ENCODE results near the gene ADCK1.

Gene ADCK1

DNA sequence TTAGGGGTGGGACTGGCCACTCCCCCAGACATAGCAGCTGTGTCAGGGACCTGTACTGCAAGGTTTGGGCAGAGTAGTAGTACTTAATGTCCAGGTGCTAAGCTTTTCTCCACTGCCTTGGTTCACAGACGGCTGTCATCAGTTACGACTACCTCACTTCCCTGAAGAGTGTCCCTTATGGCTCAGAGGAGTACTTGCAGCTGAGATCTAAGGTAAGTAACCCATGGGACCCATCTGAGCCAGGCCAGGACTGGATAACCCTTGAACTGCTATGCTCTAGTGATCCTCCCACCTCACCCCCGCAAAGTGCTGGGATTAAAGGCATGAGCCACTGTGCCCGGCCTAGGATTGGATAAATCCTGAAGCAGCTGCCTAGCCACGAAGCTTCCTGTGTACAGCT lies 22.4 kb downstream of the ADCK1 start:
- no peak for FAIRE-seq
- TF ChIP-seq POLR2A (IDR thresholded peaks at IDR 0.05; ENCODE audit: low read depth, low read length) (no peak), TAF1 (IDR thresholded peaks at IDR 0.05; ENCODE audit: borderline replicate concordance, low read depth, low read length) (no peak), POLR2AphosphoS5 (IDR thresholded peaks at IDR 0.05; ENCODE audit: low read depth, low read length) (no peak)
- DNase-seq (ENCODE audit: insufficient read length), result no peak

DNA sequence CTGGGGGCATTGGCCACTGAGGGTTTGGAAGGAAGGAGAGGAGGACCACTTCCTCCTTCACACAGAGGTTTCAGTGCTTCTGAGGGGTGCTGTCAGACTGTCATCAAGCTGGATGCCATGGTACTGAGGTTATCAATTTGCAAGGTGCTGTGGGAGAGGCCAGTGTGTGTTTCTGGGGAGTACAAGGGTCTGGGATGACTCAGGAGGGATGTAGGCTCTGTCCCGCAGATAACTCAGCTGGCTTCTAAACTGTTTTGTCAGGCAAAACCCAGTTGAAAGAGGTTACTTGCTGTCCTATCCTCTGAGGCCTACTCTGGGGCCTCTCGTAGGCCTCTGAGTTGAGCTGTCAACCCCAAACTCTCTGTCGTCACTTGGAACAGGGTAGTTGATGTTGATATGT lies 22.8 kb downstream of the ADCK1 start:
- FAIRE-seq (no peak), DNase-seq (ENCODE audit: insufficient read length) (no peak)
- TF ChIP-seq TAF1 (IDR thresholded peaks at IDR 0.05; ENCODE audit: borderline replicate concordance, low read depth, low read length) (no peak), POLR2AphosphoS5 (IDR thresholded peaks at IDR 0.05; ENCODE audit: low read depth, low read length) (no peak)

DNA sequence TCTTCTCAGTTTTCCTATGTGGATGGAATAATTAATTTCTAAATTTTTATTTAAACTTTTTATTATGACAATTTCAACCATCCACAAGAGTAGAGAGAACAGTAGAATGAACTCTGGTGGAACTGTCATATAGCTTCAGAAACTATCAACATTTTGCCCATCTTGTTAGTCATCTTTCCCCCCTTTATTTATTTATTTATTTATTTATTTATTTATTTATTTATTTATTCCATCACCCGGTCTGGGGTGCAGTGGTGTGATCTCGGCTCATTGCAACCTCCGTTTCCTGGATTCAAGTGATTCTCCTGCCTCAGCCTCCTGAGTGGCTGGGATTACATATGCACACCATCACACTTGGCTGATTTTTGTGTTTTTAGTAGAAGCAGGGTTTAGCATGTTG lies 23.5 kb downstream of the ADCK1 start:
- TF ChIP-seq POLR2AphosphoS5 (IDR thresholded peaks at IDR 0.05; ENCODE audit: low read depth, low read length) (no peak), POLR2A (IDR thresholded peaks at IDR 0.05; ENCODE audit: low read depth, low read length) (no peak), TAF1 (IDR thresholded peaks at IDR 0.05; ENCODE audit: borderline replicate concordance, low read depth, low read length) (no peak)
- no peak for DNase-seq (ENCODE audit: insufficient read length)
- FAIRE-seq, result no peak

DNA sequence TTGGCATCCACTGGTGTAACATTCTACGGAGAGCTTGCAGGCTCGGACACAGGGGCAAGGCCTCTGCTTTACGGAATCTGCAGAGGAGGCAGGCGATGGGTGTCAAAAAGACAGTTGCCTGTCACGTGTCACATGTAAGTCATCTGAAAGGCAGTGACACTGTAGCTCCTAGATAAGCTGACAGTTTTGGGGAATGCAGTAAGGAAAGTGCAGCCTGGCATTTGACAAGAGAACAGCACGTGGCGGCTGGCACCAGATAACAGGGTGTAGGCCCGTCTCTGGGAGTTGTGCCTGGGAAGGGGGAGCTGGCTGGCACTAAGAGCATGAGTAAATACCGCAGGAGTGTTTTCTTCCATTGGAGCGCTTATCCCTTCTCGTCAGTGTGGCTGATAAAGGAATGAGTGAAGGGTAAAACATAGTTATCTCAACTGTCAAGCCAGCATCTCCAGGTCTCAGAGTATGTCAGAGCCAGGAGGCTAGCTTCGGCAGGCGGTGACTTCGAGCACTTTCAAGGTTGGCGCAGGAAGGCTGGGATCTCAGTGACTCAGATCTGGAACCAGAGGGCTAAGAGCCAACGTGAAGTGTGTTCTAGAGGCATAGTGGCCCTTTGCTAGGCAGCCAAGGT lies 26.1 kb downstream of the ADCK1 start:
- TF ChIP-seq POLR2A (IDR thresholded peaks at IDR 0.05; ENCODE audit: low read depth, low read length) (no peak), POLR2AphosphoS5 (IDR thresholded peaks at IDR 0.05; ENCODE audit: low read depth, low read length) (no peak), TAF1 (IDR thresholded peaks at IDR 0.05; ENCODE audit: borderline replicate concordance, low read depth, low read length) (no peak)
- DNase-seq (ENCODE audit: insufficient read length), result no peak
- no peak for FAIRE-seq

DNA sequence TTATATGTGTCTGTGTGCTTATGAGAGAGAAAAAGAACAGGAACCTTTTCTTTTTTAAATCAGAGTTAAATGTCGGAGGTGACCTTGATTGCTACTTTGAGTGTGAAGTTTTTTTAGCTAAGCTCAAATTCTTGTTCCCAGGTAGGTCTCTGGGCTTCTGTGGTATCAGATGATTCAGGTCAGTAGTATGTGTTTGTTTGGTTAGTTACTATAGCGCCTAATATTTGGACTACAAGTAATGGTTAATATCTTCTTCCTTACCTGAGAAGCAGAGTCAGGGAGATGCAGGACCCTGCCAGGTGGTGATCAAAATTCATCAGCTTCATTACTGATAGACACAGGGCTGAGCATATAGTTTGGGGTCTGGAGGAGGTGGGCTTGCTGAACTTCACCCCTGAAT lies 30.8 kb downstream of the ADCK1 start:
- FAIRE-seq (no peak), DNase-seq (ENCODE audit: insufficient read length) (no peak)
- TF ChIP-seq POLR2A (IDR thresholded peaks at IDR 0.05; ENCODE audit: low read depth, low read length), result no peak
- no peak for TF ChIP-seq POLR2AphosphoS5 (IDR thresholded peaks at IDR 0.05; ENCODE audit: low read depth, low read length)
- no peak for TF ChIP-seq TAF1 (IDR thresholded peaks at IDR 0.05; ENCODE audit: borderline replicate concordance, low read depth, low read length)

DNA sequence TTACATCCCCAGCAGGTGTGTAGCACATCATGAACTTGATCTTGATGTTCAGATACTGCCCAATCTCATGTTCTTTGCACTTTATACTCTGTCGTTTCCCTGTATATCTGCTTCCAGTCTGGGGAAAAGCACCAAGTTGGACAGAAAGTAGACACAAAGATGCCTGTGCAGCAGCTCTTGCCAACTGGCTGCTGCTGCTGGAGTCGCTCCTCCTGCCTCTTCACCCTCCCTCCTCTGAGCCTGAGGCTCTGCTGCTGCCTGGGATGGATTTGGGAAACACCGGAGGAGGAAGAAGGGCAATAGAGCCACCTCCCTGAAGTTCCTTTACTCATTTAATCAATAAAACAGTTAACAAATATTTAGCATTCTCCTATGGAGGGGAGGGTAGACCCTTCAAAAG lies 32.4 kb downstream of the ADCK1 start:
- no peak for TF ChIP-seq TAF1 (IDR thresholded peaks at IDR 0.05; ENCODE audit: borderline replicate concordance, low read depth, low read length)
- TF ChIP-seq POLR2A (IDR thresholded peaks at IDR 0.05; ENCODE audit: low read depth, low read length), result no peak
- TF ChIP-seq POLR2AphosphoS5 (IDR thresholded peaks at IDR 0.05; ENCODE audit: low read depth, low read length), result no peak
- FAIRE-seq (no peak), DNase-seq (ENCODE audit: insufficient read length) (no peak)

DNA sequence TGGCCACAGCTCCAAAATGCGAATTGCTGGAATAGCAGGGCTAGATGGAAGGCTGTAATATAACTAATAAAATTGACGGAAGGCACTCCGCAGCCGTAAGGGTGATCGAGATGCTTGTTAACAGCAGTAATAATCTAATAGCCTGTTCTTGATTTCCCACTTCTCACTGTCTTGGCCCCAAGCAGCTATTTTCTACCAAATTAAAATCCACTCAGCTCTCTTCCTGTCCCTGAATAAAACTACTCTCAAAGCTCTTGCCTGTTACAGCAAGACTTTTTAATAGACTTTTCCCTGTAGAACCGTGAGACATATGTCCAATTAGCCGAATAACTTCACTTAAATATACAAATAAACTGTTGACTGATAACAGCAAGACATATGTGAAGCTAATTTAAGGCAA lies 38.0 kb downstream of the ADCK1 start:
- DNase-seq (ENCODE audit: insufficient read length), result no peak
- no peak for FAIRE-seq
- TF ChIP-seq POLR2AphosphoS5 (IDR thresholded peaks at IDR 0.05; ENCODE audit: low read depth, low read length), result no peak
- TF ChIP-seq POLR2A (IDR thresholded peaks at IDR 0.05; ENCODE audit: low read depth, low read length), result no peak
- TF ChIP-seq TAF1 (IDR thresholded peaks at IDR 0.05; ENCODE audit: borderline replicate concordance, low read depth, low read length), result no peak

DNA sequence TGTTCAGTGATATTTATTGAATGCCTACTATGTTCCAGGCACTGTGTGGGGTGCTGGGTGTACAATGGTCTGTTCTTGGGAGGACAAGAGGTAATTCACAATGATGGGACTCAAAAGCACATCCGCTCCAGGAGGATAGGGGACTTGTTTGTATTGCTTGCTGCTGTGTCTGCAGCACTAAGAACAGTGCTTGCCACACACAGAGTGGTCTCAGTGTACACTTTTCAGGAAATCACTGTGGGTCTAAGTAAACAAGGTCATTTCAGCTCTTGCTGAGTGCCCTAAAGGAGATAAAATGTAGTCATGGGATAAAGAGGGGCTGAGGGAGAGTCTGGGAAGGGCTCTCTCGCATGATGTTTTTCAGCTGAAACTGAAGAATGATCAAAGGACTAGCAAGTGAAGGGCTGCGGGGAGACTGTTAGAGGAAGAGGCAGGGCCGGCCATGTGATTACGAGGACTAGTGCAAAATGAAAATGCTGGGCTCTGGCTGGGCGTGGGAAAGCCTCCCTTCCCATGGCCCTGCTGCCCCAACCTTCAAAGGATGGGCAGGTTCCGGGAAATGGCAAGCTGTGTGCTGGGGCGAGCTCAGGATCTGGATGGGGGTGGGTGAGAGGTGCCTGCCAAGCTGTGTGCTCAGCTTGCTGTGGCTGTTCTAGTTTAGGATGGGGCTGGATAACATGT lies 39.1 kb downstream of the ADCK1 start:
- TF ChIP-seq POLR2A (IDR thresholded peaks at IDR 0.05; ENCODE audit: low read depth, low read length) (no peak), TAF1 (IDR thresholded peaks at IDR 0.05; ENCODE audit: borderline replicate concordance, low read depth, low read length) (no peak), POLR2AphosphoS5 (IDR thresholded peaks at IDR 0.05; ENCODE audit: low read depth, low read length) (no peak)
- DNase-seq (ENCODE audit: insufficient read length), result no peak
- no peak for FAIRE-seq

DNA sequence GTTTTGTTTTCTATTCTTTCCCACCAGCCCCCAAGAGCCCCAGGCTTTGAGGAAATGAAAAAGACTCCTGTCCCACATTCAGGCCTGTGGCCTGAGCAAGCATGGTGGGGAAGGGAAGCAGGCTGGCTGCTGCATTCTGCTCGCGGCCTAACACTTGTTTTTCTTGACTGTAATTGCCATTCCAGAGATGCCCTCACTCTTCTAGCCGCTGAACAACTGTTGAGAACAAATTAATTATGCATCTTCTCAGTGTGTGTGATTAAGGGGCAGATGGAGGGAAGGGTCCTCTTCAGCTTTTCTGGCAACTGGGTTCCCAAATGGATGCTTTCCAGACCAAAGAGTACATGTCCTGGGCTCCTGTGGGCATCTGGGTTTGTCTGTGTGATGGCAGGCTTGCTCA lies 43.3 kb downstream of the ADCK1 start:
- TF ChIP-seq POLR2A (IDR thresholded peaks at IDR 0.05; ENCODE audit: low read depth, low read length) (no peak), POLR2AphosphoS5 (IDR thresholded peaks at IDR 0.05; ENCODE audit: low read depth, low read length) (no peak), TAF1 (IDR thresholded peaks at IDR 0.05; ENCODE audit: borderline replicate concordance, low read depth, low read length) (no peak)
- FAIRE-seq, result no peak

DNA sequence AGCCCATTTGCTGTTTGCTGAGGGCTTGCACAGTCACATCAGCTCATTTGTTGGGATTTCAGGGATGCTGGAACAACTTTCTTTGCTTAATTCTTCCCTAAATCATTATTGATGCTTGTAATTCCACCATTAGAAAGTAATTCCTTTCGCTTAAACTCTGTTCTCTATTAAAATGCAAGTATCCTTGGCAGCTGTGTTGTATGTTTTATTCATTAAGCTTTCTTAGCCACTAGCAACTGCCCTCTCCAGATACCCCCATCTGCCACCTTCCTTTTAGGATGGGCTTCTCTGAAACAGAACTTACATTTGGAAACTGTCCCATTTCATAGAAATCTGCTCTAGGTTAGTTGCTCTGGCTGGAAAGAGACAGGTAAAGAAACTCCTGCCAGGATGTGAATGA lies 43.7 kb downstream of the ADCK1 start:
- TF ChIP-seq TAF1 (IDR thresholded peaks at IDR 0.05; ENCODE audit: borderline replicate concordance, low read depth, low read length), result no peak
- no peak for TF ChIP-seq POLR2A (IDR thresholded peaks at IDR 0.05; ENCODE audit: low read depth, low read length)
- TF ChIP-seq POLR2AphosphoS5 (IDR thresholded peaks at IDR 0.05; ENCODE audit: low read depth, low read length), result no peak
- no peak for DNase-seq (ENCODE audit: insufficient read length)
- no peak for FAIRE-seq

More for the DNA sequence above, 43.3 kb downstream of the ADCK1 start:
- DNase-seq (ENCODE audit: insufficient read length), result no peak

DNA sequence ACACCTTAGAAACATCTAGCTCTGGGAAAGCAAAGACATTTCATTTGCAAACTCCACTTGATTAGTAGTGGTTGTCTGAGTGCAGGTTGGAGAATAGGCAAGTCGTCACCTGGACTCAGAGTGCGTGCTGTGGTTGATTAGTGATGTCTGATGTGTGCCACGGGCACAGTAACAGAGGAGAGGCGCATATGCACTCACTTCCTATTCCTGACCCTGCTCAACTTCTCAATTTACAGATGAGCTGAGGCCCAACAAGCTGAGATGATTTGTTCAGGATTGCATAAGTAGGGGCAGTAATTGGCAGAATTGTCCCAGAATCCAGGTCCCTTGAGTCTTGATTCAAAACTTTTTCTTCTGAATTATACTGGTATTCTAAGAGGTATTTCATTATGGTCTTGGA lies 44.9 kb downstream of the ADCK1 start:
- no peak for FAIRE-seq
- no peak for DNase-seq (ENCODE audit: insufficient read length)
- TF ChIP-seq TAF1 (IDR thresholded peaks at IDR 0.05; ENCODE audit: borderline replicate concordance, low read depth, low read length) (no peak), POLR2A (IDR thresholded peaks at IDR 0.05; ENCODE audit: low read depth, low read length) (no peak), POLR2AphosphoS5 (IDR thresholded peaks at IDR 0.05; ENCODE audit: low read depth, low read length) (no peak)

DNA sequence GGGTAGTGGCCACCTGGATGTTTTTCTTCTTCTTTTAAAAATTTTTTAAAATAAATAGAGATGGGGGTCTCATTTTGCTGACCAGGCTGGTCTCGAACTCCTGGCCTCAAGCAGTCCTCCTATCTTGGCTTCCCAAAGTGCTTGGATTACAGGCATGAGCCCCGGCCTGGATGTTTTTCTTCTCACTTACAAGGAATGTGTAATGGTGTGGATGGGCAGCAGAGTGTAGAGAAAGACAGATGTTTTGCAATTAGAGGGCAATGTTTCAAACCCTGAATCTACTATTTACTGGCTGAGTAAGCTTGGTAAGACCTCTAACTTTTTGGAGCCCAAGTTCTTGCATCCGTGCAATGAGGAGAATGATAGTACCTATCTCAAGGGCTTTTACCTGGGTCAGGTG lies 48.1 kb downstream of the ADCK1 start:
- DNase-seq (ENCODE audit: insufficient read length), result no peak

More for the DNA sequence above, 48.1 kb downstream of the ADCK1 start:
- no peak for TF ChIP-seq POLR2A (IDR thresholded peaks at IDR 0.05; ENCODE audit: low read depth, low read length)
- no peak for TF ChIP-seq TAF1 (IDR thresholded peaks at IDR 0.05; ENCODE audit: borderline replicate concordance, low read depth, low read length)
- no peak for FAIRE-seq

Measured in GM12892 (cell line).